Measurements from ENCODE around the gene STEAP3. TPM values are rescaled to one million over a fixed set of nuclear protein-coding genes. Genes with fewer than 3 reads are reported as not detected.

STEAP3 gene
- total RNA-seq, 1 donor from 2014 or later = 9.3 TPM

DNA sequence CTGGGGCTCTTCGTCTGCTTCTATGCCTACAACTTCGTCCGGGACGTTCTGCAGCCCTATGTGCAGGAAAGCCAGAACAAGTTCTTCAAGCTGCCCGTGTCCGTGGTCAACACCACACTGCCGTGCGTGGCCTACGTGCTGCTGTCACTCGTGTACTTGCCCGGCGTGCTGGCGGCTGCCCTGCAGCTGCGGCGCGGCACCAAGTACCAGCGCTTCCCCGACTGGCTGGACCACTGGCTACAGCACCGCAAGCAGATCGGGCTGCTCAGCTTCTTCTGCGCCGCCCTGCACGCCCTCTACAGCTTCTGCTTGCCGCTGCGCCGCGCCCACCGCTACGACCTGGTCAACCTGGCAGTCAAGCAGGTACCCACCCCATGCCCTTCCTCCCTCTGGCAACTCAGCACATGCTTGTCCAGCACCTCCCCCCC lies 24.2 kb downstream of the STEAP3 start:
- no peak for DNase-seq (ENCODE audit: low spot score)

DNA sequence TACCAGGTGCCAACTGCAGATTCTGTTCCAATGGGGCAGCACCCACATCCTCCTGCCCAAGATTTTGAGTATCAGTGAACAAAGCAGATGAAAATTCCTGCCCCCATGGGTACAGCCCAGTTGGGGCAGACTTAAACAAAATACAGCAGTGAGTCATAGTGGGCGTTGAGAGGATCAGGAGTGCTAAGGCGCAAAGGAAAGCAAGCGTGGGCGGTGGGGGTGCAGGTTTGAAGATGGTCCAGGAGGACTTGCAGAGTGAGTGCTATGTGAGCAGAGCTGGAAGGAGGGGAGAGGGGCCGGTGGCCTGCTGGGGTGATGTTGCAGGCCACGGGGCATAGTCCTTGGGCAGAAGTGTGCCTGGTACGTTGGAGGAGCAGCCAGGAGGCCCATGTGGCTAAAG lies 24.7 kb downstream of the STEAP3 start:
- DNase-seq (ENCODE audit: low spot score) = no peak

DNA sequence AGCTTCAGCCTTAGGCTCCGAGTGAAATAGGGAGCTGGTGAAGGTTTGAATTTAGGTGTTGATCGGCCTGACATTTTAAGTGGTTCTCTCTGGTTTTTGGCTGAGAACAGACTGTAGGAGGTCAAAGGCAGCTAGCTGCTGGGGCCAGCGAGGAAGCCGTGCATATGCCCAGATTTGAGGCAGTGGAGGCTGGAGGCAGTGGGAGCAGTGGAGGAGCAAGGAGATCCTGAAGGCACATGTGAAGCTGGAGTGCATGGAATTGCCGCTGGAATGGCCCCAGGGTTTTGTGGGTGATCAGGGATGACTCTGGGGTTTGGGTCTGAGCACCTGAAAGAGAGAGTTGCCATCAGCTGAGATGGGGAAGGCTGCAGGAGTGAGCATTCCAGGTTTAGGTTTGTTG lies 25.1 kb downstream of the STEAP3 start:
- no peak for DNase-seq (ENCODE audit: low spot score)

DNA sequence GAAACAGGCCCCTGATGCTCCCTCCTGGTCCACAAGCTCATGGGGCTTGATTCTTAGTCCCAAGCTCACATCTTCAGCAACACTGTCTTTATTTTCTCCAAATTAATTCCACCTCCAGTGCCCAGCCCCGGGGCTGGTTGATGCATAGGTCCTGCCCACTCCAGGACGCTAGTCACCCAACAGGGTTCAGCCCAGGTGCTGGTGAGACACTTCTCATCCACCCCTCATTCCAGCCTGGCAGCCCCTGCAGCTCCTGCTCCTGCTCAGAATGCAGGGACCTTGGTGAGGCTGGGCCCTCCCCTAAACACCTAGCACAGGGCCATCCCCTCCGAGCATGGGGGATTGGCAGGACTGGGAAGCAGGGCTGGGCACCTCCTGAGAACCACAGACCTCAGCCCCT lies 25.7 kb downstream of the STEAP3 start:
- no peak for DNase-seq (ENCODE audit: low spot score)

DNA sequence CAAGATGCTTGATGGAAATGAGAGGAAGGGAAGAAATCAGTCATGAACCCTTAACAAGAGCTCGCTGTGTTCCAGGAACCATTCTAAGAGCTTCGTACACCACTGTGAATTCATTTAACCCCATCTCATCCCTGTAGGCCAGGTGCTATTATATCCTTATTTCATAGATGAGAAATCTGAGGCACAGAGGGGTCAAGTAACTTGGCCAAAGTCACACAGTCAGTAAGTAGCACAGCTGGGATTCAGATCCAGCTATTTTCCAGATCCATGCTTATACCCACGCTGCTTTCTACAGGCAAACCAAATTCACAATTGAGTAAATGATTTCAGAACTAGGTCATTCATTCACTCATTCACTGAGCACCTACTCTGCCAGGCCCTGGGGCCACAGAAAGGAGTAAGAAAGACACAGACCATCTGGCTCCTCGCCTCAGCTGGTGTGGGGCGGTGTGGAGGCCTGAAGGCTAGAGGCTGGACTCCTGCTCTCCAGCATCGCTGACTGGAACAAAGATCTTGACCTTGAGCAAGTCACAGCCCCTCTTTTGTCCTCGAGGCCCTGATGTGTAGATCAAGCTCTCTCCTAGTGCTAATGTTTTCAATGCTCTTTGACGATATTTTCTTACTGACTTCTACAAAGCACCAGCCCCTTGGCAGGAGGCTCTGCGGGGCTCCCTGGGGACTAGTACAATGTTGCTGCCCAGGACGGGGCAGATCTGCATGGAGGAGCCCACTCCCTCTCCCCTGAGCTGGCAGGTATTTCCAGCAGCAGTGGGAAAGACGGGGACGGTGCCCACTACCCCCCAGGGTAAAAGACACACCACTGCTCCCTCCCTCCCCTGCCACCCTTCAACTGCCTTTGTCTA lies 26.5 kb downstream of the STEAP3 start:
- DNase-seq (ENCODE audit: low spot score) = no peak

DNA sequence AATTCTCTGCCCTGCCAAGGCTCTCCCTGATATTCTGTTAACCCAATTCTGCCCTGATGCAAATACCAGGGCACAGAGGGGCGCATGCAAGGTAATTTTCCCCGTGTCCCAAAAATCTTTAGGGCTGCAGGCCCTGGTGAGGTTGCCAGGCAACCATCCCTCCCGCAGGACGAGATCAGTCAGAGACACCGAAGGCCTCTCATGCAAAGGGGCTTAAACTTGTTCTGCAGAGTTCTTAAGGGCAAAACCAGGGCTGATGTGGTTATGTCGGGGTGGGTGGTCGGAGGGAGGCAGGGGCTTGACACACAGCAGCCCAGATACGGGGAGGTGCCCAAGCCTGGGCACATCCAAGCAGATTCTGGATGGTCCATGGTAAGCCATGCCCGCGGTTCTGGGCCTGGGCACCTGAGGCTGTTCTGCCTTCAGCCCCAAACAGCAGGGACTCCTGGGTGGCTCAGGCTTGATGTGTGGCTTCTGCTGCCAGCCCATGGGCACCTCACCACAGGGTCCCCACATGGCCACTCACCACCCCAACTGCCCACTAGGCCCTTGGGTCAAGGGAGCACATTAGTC lies 27.2 kb downstream of the STEAP3 start:
- no peak for DNase-seq (ENCODE audit: low spot score)

DNA sequence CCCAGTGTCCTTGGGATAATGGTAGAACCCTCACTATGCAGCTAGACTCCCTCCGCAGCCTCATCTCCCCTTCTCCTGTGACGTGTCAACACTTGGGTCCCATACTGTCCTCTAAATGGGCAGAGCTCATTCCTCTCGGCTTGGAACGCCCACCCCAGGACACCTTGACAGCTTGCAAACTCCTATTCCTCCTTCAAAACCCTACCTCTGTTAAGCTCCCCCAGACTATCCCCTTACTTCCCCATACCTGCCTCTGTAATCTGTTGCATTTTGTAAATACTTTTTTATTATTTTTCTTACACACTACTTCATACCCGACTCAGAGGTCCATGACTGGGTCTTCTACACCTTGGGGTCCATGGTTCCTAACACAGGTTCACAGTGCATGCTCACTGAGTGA lies 28.0 kb downstream of the STEAP3 start:
- no peak for DNase-seq (ENCODE audit: low spot score)

DNA sequence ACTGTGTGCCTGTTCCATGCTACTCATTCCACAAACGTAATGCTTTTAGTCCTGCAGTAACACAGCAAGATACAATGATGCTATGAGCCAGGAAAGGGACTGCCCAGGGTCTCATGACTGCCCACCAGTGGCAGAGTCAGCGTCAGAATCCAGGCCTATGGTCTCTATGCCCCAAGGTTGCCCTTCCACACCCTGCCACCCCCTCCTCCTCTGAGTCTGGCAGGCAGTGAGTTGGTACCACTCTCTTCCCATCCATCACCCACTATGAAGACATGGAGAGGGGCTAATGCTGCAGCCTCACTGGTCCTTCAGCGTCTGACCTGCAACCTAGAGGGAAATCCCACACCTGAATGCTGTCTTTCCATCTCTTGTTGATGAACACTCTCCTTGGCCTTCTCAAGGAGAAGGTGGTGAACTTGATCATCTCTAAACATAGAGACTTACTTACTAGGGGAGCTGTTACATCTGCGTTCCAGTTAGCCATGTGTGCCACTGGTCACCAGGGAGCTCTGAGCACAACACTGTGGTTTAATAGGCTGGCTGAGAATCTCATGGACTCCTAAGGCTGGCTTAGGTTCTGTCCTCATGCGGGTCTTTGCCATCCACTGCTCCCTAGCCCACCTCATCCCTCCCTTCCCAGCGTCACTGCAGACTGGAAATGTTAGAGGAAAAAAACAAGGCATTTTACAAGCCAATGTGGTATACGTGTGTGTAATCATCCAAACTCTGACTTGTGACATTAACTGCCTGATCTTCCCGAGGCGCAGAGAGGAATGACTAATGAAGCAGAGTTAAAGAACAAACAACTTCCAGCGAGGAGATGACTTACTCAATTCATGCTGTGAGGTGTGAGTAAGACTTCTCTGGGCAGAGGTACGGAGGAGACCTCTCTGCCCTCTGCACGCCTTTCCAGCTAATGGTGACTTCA lies 28.8 kb downstream of the STEAP3 start:
- no peak for DNase-seq (ENCODE audit: low spot score)

DNA sequence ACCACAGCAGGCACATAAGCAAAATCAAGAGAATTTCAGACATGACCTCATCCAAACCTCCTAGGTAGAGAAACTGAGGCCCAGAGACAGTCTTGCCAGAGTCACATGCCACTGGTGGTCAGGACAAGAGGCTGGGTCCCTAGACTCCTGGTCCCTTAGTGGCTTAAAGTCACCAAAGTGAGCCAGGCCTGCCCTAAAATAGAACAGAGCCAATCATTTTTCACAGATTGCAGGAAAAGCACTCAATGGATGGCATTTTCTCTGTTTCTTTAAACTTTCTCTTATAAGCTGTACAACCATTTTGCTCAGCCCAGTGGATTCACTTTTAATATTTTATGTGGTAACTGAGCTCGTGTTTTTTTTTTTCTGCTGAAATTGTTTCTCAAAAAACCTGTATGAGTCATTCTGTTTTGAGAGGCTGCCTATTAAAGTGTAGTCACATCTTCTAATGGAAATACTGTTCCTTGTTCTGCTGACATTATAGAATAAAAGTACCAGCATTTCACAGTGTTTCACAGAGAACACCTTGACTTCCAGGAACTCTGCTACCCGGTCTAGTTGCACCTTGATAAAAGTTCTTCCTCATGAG lies 29.6 kb downstream of the STEAP3 start:
- DNase-seq (ENCODE audit: low spot score) = no peak

DNA sequence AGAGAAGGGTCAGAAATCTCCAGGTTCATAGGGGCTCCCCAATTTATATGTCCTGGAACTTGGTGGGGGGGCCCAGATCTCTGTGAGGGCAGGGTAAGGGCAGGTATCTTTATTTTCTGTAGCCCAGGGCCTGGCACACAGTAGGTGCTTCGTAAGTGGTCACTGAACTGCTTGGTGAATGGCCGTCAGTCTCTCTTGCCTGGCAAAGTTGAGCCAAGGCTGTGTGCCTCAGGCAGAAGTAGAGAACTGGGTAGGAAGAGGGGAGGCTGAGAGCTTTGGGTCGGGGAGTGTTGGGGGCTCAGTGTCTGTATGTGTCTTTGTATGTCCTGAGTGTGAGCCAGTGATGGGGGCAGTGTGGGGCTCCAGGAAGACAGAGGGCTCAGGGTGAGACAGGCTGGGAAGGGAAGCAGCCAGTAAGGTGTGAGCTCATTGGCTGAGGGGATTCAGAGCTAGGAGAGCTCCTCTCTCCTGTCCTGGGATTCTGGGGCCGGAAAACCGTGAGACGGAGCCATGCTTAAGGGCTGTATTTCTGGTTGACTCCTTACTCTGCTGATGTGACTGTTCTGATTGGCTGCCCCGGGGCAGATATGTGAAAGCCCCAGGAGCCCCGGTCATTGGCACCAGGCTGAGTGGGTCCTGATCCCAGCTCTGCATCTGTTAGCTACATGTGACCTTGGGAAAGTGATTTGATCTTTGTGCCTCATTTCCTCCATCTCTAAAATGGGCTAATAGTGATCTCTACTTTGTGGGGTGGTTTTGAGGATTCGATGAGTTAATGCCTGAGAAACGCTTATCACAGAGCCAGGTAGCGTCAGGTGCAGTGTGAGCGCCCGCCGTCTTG lies 30.3 kb downstream of the STEAP3 start:
- no peak for DNase-seq (ENCODE audit: low spot score)

DNA sequence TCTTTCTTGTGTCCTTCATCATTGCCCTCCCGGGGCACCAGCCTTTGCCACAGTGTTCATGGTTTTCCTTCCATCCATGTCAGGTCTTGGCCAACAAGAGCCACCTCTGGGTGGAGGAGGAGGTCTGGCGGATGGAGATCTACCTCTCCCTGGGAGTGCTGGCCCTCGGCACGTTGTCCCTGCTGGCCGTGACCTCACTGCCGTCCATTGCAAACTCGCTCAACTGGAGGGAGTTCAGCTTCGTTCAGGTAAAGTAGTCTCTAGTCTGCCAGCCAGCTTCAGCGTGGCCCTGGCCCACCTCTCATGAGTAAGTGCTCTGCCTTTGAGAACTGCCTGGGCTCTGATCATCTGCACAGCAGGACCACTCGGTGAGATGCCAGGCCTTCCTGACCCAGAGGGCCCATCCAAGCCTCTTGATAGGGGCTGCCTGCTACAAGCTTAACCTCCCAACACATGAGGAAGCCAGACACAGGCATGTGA lies 31.0 kb downstream of the STEAP3 start:
- no peak for DNase-seq (ENCODE audit: low spot score)

DNA sequence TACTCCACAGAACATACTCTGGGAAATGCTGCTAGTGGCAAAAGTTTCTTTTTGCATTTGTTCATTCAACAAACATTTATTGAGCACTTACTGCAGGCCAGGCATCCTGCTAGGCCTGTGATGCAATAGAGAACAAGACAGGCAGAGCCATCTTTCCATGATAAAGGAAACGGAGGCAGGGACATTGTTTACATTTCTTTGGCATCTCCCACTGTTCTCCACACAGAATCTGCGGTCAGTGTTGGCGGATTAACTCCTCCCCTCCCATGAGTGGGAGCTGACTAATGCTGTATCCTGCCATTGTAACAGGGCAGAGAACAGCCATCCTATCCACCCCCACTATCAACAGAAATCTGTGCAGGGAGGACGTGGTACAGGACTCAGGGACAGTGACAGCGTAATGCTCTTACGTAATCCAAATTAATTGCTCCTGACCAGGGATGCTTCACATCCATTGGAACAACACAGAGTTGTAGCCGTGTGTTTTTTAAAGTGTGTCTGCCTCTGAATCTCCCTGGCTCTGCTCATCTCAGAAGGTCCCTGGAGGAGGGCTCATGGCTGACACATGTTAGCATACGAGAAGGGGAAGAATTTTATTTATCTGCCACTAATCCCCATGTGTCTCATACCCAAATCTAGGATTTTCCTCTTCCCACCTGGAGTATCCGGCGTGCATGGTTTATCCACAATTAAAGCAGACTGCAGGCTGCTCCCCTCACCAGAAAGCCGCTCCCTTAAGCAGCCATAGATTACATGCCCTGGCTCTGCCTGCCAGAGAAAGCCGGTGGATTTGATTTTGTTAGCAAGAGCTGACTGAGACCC lies 32.3 kb downstream of the STEAP3 start:
- no peak for DNase-seq (ENCODE audit: low spot score)

DNA sequence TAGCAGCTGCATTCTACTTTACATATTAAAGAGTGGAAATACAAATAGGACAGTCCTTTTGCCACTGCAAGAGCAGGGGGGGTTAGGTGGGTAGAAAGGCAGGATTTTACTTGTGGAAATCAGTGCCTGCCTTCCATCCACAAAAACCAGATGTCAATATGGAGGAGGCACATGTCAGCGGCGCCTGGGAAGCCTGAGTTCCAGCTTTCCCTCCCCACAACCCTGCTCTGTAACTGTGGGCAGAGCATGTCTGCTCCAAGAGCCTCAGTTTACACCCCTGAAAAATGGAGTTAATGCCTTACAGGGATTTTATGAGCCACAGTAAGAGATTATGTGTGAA lies 32.9 kb downstream of the STEAP3 start:
- DNase-seq (ENCODE audit: low spot score) = no peak

DNA sequence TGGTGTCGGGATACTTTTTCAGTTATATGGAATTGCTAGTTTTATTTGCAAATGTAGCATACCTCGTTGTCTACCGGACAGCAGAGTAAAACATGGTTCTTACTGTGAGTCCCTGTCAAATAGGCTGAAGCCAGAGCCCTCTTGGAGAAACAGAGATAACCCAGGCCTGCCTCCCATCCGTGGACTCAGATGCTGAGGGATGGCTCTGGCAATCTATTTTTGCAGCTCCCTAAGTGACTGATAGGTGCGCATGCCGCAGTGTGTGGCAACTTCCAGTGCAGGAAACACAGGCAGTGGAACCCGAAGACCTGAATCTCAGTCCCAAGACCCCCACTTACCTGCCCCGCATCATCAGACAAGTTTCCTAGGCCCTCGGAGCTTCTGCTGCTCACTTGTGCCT lies 33.6 kb downstream of the STEAP3 start:
- DNase-seq (ENCODE audit: low spot score) = no peak

DNA sequence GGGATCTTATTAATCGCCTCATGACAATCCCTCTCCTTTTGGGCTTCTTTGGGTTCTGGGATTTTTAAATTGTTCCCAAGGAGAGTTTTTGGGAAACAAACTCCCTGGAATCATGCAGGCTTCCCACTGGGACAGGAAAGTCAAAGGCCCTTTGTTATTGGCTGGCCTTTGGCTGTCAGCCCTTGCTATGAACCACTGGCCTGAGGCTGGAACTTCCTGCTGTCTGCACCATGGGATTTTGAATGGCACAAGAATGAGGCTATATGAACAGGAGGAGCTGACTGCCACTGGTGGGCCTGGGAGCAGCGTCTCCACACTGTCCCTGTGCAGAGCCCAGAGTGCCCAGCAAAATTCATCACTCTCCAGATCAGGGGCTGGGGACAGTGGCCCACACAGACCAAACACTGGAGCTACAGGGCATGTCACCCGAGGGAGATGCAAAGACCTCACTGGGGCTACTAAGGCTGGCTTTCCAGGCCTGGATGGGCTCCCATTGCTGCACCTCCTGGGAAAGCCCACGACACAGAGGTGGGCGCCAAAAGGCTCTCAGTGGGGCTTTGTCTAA lies 35.7 kb downstream of the STEAP3 start:
- DNase-seq (ENCODE audit: low spot score) = no peak

DNA sequence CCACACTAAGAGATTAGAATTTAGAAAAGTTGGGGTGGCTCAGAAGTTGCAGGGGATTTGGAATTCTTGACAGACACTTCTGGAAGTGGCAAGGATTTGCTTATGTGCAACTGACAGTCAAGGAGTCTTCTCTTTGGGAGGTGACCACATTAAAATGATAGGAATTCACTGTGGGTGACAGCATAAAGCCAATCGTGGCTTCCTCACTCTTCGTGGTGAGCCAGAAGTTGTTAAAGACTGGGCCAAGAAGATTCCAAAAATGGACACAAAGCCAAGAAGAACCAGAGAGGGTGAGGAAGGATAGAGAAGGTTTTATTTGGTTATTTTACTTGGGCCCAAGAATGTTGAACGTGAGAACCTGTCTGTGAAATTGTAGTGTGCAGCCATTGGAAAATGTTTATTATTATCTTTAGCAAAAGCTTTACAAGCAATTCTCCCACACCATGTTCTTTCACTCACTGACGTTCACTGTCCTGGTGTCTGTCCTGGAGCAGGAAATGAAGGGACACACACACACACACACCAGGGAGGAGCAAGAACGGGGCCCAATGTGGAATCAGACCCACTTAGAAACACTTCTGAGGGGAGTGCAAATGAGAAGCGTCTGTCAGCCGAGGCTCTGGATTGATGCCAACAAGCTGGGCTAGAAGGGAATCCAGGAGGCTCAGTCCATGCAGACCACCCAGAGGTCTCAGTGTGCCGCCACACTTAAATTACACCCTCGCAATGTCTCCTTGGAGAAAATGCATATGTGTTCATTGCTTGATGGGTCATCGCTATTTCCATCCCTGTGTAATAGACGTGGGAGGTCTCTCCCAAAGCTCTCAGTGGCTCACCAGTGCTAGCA lies 37.2 kb downstream of the STEAP3 start:
- no peak for DNase-seq (ENCODE audit: low spot score)

DNA sequence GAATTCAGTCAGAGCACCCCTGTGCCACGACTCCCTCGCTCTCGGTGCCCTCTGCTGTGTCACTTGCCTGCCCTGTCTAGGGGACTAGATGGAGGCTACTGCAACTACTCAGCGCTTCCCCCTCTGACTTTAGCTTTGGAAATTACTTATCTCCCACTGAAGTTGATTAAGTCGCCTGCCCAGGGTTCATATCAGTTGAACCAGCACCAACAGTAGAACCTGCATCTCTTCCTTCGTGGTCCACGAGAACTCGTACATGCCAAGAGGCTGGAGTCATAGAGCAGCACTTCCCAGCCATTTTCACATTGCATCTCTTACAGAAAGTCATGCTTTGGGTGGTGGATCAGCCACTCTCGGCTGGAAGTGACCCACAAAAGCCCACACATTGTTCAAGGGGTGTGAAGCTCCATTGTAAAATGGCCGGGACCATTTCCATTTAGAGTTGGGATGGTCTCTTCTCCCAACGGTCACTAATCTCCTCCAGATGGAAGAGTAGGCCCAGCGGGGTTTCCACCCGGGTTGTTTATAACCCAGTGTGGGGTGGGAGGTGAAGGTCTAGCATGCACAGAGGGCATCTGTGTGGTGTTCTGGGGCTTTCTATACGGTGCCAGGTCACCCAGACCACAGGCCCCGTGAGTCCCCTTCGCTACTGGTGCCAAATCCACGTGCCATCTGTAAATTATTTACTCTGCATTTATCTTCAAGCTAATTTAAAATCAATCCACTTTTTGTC lies 38.0 kb downstream of the STEAP3 start:
- DNase-seq (ENCODE audit: low spot score) = no peak

DNA sequence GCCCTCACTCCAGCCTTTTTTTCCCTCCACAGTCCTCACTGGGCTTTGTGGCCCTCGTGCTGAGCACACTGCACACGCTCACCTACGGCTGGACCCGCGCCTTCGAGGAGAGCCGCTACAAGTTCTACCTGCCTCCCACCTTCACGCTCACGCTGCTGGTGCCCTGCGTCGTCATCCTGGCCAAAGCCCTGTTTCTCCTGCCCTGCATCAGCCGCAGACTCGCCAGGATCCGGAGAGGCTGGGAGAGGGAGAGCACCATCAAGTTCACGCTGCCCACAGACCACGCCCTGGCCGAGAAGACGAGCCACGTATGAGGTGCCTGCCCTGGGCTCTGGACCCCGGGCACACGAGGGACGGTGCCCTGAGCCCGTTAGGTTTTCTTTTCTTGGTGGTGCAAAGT lies 39.4 kb downstream of the STEAP3 start:
- DNase-seq (ENCODE audit: low spot score) = no peak

Measured in mucosa of gallbladder (tissue), 1 donor.